ENCODE data around the gene KCNJ10.
"Not testable (repeated sequence)": the region's sequence is repeated elsewhere in the genome, so short reads cannot be mapped to it uniquely, and the experiment has no call there.

The KCNJ10 gene

DNA sequence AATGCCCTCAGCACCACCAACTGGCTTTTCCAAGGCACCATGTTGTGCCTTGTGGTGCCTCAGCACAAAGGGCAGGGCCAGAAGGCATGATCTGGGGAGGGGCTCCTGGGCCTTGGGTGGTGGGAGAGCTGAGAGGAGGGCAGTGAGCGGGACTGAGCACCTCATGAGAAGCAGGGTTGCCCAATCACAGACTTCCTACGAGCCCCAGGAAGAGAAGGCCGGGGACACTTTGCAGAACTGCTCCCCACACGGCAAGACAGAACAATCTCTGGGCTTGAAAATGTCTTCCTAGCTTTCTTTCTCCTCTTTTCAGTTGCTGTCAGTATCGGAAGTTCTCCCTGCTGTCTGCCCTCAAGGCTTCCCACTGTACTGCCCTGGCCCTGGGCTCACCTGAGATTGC is 6.8 kb downstream of the KCNJ10 start:
- no peak for TF ChIP-seq Cebpa-rat (IDR thresholded peaks at IDR 0.05)
- no peaks in the 10 kb centered on the region for H3K9me3 ChIP-seq (replicated peaks in 1 of 11)
- no peak overlapping the region for H3K9ac ChIP-seq
- H3K4me1 ChIP-seq: no peaks in the 10 kb centered on the region
- H3K27me3 ChIP-seq: no peaks in the 10 kb centered on the region
- H3K36me3 ChIP-seq: no peaks in the 10 kb centered on the region
- H4K20me1 ChIP-seq: 0 out of 22 replicates have a peak, but pooled peaks cover 0 to 7% (median 0%) of the 10 kb centered on the region in 11 experiments
- H3K4me2 ChIP-seq: no peak overlapping the region
- no peak overlapping the region for H3K4me3 ChIP-seq
- no peak overlapping the region for H3K27ac ChIP-seq

GRCh38 chr1:160062230-160062532 is 7.8 kb downstream of the KCNJ10 start:
- Histone ChIP-seq H3K36me3 (no peaks in the 10 kb centered on the region), H3K4me2 (no peak overlapping the region), H4K20me1 (0 out of 22 replicates have a peak, but pooled peaks cover 0 to 7% (median 0%) of the 10 kb centered on the region in 11 experiments), H3K4me1 (no peaks in the 10 kb centered on the region), H3K27ac (no peak overlapping the region), H3K4me3 (no peak overlapping the region), H3K27me3 (no peaks in the 10 kb centered on the region), H3K9me3 (replicated peaks in 1 of 11) (no peaks in the 10 kb centered on the region), H3K9ac (no peak overlapping the region)
- TF ChIP-seq Cebpa-rat (IDR thresholded peaks at IDR 0.05): no peak

GRCh38 chr1:160061369-160062229 is 8.4 kb downstream of the KCNJ10 start:
- Histone ChIP-seq H4K20me1 (0 out of 22 replicates have a peak, but pooled peaks cover 0 to 7% (median 0%) of the 10 kb centered on the region in 11 experiments), H3K4me1 (no peaks in the 10 kb centered on the region), H3K9me3 (replicated peaks in 1 of 11) (no peaks in the 10 kb centered on the region), H3K4me3 (no peak overlapping the region), H3K27ac (no peak overlapping the region), H3K4me2 (no peak overlapping the region), H3K9ac (no peak overlapping the region), H3K36me3 (no peaks in the 10 kb centered on the region), H3K27me3 (no peaks in the 10 kb centered on the region)
- TF ChIP-seq Cebpa-rat (IDR thresholded peaks at IDR 0.05): no peak

- H3K27ac ChIP-seq: no peak overlapping the region
- no peaks in the 10 kb centered on the region for H3K4me1 ChIP-seq
- no peak overlapping the region for H3K4me2 ChIP-seq
- H3K27me3 ChIP-seq: no peaks in the 10 kb centered on the region
- 0 out of 22 replicates have a peak, but pooled peaks cover 0 to 7% (median 0%) of the 10 kb centered on the region in 11 experiments for H4K20me1 ChIP-seq
- H3K36me3 ChIP-seq: no peaks in the 10 kb centered on the region
- TF ChIP-seq Cebpa-rat (IDR thresholded peaks at IDR 0.05): no peak
- no peak overlapping the region for H3K4me3 ChIP-seq
- H3K9ac ChIP-seq: no peak overlapping the region
- no peaks in the 10 kb centered on the region for H3K9me3 ChIP-seq (replicated peaks in 1 of 11)
Measured at GRCh38 chr1:160058087-160058486, 11.9 kb downstream of the KCNJ10 start.

DNA sequence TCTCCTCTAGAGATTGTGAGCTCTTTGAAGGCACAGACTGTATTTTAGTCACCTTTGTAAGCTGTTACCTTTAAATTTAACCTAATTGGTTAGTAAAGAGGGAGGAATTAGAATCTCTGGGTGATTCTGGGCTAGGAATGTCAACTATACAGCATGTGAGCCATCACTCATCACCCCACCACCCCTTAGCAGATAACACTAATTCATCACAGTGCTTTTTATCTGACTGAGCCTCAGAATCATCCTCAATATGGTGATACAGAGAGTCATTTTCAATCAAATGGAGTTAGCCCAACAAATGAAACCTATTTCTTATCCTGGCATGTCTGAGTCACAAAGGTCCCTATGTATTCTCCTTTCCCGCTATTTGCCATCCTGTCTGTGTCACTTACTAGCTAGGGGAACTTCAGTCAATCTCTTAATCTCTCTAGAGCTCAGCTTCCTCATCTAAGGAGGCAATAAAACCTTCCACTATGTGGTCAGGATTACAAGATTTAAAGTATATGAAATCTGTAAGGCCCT is 13.3 kb downstream of the KCNJ10 start:
- Histone ChIP-seq H3K27ac (no peak overlapping the region), H3K4me2 (no peak overlapping the region), H3K27me3 (no peaks in the 10 kb centered on the region), H3K9me3 (replicated peaks in 1 of 11) (no peaks in the 10 kb centered on the region), H3K4me1 (no peaks in the 10 kb centered on the region), H3K9ac (no peak overlapping the region), H3K36me3 (no peaks in the 10 kb centered on the region), H4K20me1 (0 out of 22 replicates have a peak, but pooled peaks cover 0 to 7% (median 0%) of the 10 kb centered on the region in 11 experiments), H3K4me3 (no peak overlapping the region)
- TF ChIP-seq Cebpa-rat (IDR thresholded peaks at IDR 0.05): no peak

GRCh38 chr1:160053548-160054365 is 16.2 kb downstream of the KCNJ10 start:
- H3K27ac ChIP-seq: no peak overlapping the region

GRCh38 chr1:160052936-160053335 is 17.0 kb downstream of the KCNJ10 start:
- no peak overlapping the region for H3K4me2 ChIP-seq
- H3K9ac ChIP-seq: no peak overlapping the region
- H3K27me3 ChIP-seq: no peaks in the 10 kb centered on the region

More at GRCh38 chr1:160053548-160054365, 16.2 kb downstream of the KCNJ10 start:
- Histone ChIP-seq H3K27me3 (no peaks in the 10 kb centered on the region), H3K36me3 (no peaks in the 10 kb centered on the region), H3K4me1 (no peaks in the 10 kb centered on the region), H3K4me2 (no peak overlapping the region), H4K20me1 (0 out of 22 replicates have a peak, but pooled peaks cover 0 to 6% (median 0%) of the 10 kb centered on the region in 11 experiments), H3K9me3 (replicated peaks in 1 of 11) (no peaks in the 10 kb centered on the region), H3K4me3 (no peak overlapping the region), H3K9ac (no peak overlapping the region)
- no peak for TF ChIP-seq Cebpa-rat (IDR thresholded peaks at IDR 0.05)

DNA sequence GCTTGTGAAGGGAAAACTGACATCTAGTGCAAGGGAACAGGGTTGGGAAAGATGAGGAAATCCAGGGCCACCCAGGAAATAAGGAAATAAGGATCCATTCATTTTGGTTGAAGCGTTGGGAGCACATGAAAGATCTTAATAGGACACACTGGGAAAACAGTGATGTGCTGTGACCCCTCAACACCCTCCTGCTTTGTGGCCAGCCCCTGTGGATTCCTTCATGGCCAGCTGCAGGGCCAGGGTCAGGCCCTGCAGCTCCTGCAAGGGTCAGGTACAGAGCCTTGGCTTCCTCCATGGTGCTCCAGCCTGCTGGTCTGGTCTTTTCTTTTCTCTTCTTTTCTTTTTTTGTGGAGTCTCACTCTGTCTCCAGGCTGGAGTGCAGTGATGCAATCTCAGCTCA is 19.3 kb downstream of the KCNJ10 start:
- no peak for TF ChIP-seq Cebpa-rat (IDR thresholded peaks at IDR 0.05)
- Histone ChIP-seq H3K4me1 (peaks cover 0 to 12% (median 9%) of the 10 kb centered on the region in 10 experiments; a peak in 13 of 20 replicates), H3K27me3 (no peaks in the 10 kb centered on the region), H3K36me3 (no peaks in the 10 kb centered on the region), H3K9me3 (replicated peaks in 1 of 11) (no peaks in the 10 kb centered on the region), H3K4me3 (no peak overlapping the region), H4K20me1 (no peaks in the 10 kb centered on the region), H3K4me2 (no peak overlapping the region), H3K27ac (no peak overlapping the region), H3K9ac (no peak overlapping the region)

More at GRCh38 chr1:160052936-160053335, 17.0 kb downstream of the KCNJ10 start:
- no peaks in the 10 kb centered on the region for H3K9me3 ChIP-seq (replicated peaks in 1 of 11)
- no peaks in the 10 kb centered on the region for H4K20me1 ChIP-seq
- H3K27ac ChIP-seq: no peak overlapping the region
- no peaks in the 10 kb centered on the region for H3K36me3 ChIP-seq
- no peak overlapping the region for H3K4me3 ChIP-seq
- TF ChIP-seq Cebpa-rat (IDR thresholded peaks at IDR 0.05): no peak
- no peaks in the 10 kb centered on the region for H3K4me1 ChIP-seq

- H3K36me3 ChIP-seq; H3K27ac ChIP-seq; H3K4me2 ChIP-seq; H4K20me1 ChIP-seq; H3K9me3 ChIP-seq (replicated peaks in 1 of 11); H3K27me3 ChIP-seq; H3K9ac ChIP-seq; H3K4me3 ChIP-seq: not testable (repeated sequence)
- H3K4me1 ChIP-seq: peaks cover 0 to 12% (median 9%) of the 10 kb centered on the region in 10 experiments; a peak in 13 of 20 replicates
Measured at GRCh38 chr1:160050182-160050581, 19.8 kb downstream of the KCNJ10 start.
